Activated CD4-positive, CD25-positive, alpha-beta regulatory T cell (primary cell): Measurements from ENCODE around the gene PRLR.

ENCODE experiments used
- DNase-seq, 4 experiments: peaks; one replicate each; lab custom pipeline; 2025; lab: John Stamatoyannopoulos, UW

The PRLR gene

DNA sequence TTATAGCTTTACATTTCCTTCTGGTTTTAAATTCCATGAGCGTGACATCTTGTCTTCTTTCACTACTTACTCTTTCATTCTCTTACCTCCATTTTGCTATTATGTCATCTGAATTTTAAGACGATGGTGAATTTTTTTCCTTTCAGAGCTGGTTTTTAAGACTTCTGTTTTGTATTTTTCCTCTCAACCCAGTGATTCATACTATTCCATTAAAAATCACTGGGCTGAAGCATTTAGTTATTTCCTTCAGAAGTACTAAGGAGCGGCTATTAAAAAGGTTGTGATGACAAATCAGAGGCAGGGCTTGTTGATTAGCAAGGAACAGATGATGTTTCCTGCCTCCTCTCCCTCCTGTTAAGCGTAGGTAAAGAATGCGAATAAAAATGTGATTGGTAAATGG is 199.0 kb downstream of the PRLR start:
- no peak for DNase-seq

DNA sequence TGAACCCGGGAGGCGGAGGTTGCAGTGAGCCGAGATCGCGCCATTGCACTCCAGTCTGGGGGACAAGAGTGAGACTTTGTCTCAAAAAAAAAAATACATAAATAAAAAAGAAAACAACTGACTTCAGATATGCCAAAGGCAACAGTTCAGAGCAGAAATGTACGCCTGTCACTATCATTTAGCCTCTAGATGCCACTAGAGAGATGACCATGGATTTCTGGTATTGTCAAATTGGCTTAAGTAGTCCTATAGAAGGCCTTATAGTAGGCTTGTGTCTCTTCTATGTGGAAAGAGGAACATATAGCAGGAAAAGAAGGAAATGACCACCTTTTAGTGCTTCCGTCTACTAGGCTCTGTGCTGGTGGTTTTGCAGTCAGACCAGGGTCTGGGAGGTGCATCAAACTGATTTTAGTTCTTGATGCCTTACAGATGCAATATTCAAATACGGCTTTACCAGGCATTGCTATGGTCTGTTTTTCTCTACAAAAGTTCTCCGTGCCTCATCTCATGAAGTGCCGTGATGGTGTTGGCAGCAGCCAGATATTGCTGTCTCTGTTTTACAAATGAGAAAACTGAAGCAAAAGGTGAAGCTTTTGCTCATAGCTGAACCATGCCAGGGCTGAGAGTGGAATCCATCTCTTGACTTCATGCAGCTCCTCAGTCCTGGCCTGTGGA is 199.7 kb downstream of the PRLR start:
- no peak for DNase-seq

DNA sequence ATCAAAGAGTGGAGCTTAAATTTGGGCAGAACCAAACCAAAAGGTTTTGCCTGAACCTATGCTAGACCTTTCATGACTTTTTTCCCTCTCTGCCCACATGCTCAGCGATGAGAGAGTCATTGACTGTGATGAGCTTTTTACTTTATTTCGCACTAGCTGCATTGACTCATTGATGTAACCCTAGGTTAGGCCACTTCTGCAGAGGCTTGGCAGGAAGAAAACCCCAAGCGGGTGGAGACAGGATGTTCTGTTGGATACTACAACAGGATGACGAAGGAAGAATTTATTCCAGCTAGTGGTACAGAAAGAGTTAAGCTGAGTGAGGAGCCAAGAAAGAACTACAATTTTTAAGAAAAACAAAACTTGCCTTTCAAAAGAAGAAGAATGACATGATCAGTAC is 201.0 kb downstream of the PRLR start:
- DNase-seq, result no peak

DNA sequence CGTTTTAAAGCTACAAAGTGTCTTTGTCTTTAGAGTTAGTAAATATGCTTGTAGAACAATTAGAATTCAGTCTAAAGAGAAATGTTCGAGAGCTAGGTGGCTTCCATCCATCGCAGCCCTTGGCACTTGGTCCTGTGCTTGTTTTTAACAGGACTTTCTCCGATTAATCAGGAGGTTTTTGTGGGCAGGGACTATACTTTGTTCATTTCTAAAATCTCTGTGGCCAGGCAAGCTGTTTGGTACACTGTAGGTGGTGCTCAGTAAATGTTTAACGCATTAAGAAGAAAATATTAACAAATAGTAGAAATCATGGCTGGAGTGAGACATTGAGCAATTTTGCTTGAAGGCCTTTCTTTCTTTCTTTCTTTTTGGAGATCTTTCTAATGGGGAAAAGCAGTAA is 203.3 kb downstream of the PRLR start:
- no peak for DNase-seq

DNA sequence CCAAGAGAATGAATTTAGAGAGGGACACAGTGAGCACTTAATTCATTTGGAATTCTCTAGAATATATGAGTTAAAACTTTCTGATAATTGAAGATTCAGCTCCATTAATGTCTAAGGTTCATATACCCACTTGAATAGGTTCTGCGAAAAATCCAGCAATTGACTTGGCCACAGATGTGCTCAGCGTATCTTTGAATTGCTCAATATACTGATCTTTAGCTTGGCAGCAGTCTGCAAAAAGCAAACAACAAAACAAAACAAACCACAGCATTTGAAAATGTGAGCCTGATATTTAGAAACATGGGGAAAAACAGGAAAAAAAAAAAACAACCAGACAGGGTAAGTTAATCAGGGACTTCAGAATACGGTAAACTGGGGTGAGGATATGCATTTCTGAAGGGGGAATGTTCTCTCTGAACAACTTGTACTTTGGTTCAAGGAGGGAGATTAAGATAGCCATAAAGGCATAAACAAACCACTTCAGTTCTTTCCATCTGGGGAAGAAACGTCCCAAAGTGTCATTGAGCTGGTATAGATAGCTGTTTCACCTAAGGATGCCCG is 203.9 kb downstream of the PRLR start:
- DNase-seq, result no peak

DNA sequence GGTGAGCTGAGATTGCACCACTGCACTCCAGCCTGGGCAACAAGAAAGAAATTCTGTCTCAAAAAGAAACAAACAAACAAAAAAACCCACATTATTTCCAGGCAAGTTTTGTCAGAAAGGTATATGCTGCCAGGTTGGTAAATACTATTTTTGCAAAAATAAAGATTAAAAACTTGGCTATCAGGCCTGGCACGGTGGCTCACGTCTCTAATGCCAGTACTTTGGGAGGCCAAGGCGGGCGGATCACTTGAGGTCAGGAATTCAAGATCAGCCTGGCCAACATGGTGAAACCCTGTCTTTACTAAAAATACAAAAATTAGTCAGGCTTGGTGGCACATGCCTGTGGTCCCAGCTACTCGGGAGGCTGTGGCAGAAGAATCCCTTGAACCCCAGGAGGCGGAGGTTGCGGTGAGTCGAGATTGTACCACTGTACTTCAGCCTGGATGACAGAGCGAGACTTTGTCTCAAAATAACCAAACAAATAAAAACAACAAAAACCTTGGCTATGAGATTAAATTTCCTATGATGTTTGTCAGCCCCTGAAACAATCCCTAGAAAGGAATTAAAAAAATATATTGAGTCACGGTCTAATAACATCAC is 205.3 kb downstream of the PRLR start:
- DNase-seq, result no peak

DNA sequence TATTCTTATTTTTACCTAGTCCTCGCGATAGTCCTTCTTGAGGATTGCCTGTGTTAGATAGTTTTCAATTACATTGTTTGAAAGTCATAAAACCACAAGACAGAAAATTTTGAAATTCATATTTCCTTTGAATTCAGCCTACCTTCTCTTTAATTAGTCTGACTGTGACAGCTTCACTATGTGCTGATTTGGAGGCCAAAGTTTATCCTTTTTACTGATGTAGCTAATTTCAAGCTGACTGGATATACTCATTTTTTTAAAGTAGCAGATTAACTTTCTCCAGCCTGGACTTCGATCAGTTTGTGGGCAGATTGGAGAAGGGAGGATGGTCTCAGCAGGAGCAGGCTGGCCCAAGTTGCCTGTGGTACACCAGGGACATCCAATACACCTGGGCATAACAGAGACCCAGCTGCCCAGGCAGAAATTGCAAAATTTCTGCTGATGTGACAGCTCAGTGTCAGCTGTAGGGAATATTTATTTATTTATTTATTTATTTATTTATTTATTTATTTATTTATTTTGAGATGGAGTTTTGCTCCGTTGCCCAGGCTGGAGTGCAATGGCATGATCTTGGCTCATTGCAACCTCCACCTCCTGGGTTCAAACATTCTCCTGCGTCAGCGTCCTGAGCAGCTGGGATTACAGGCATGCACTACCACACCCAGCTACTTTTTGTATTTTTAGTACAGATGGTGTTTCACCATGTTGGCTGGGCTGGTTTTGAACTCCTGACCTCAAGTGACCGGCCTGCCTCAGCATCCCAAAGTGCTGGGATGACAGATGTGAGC is 206.7 kb downstream of the PRLR start:
- DNase-seq, result no peak

DNA sequence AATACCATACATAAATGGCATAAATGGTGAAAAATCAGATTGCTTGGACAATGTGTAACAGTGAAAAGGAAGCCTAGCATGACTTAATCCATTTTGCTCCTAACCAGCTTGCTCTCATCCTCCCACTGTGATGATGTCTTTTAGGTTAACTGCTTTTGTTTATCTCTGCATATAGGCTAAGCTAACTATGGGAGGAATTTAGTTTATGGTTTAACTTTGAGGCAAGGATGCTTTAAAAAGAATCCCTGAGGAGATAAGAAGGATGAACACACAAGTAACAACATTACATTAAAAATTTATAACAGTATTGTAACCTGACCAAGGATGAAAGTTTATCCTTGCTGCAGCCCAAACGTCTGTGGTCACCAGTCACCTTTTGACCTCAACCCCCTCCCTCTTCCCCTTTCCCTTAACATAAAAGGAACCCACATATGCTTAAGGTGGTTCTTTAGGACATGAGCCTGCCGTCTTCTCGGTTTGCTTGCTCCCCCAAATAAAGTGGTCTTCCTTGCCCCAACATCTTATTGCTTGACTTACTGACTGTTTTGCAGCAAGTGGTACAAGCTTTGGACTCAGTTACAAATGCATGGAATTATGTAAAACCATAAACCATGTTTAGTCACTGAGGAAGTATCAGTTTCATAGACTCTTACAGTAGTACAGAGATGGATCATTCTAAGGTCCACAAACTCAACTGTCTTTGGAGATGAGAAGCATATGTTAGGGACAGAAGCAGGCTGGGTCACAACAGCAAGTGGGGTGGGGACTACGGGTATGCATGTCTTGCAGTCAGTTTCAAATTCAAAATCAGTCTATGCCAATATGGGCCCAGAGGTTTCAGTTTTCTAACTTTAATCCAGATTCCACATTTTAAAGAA is 213.9 kb downstream of the PRLR start:
- no peak for DNase-seq

DNA sequence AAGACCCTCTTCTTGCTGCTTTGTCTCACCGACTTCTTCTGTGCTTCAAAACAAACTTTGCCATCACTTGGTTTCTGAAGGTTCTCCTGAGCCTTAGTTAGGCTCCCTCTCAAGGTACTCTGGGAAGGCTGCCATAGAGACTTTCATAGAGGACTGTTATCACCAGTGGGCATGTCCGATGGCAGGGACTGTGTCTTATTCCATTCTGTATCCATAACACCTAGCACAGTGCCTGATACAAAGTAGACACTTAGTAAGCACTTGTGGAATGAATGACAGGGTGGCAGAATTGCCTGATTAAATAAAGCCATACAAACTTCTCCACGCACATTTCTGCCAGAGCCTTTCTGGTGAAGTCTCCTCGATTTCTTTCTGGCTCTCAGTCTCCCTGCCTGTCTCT is 215.2 kb downstream of the PRLR start:
- no peak for DNase-seq

DNA sequence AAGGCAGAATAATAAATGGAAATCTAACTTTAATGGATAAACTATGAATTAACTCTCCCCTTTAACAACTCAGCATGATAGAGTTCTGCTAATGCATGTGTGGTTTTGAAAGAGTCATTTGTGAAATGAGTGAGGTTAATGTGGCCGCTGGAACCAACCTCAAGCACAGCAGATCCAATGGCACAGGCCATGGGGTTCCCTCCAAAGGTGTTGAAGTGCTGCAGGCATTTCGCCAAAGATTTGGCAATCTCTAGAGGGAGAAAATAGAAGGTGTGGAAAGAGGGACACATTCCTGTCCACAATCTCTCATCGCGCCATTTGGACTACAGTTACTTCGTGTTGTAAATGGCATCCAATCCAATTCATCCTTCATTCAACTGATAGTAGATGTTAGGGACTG is 217.5 kb downstream of the PRLR start:
- DNase-seq, result no peak

DNA sequence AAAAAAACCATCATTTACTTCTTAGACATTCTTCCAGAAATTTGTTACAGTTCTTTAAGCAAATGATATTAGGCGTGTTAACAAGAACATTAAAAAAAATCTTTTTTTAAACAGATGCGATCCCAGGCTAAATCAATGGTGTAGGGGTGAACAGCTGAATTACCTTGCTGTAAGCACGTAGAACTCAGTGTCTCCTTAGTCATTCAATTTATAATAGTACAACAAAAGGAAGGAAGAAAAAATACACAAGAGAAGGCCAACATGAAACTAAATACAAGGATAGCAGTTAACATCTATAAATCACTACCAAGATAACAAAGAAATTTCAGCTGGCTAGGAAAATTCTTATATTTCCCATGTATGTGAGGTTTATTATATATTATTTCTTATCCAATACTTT is 217.9 kb downstream of the PRLR start:
- no peak for DNase-seq

DNA sequence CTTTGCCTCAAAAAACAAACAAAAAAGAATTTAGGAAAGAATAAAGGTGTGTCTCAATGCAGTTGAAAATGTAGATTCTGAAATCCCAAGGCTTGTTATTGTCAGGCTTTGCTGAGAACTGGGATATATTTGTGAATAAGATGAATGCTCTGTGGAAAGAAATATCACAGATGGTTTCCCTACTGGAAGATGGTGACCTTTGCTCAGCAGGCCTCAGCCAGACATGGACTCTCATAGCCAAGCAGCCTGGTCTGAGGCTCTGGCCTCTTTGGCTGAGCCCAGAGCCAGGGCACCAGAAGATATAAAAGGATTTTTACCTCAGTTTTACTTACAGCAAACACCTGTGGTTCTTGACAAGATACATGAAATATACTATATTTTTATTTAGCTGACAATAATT is 219.6 kb downstream of the PRLR start:
- no peak for DNase-seq

DNA sequence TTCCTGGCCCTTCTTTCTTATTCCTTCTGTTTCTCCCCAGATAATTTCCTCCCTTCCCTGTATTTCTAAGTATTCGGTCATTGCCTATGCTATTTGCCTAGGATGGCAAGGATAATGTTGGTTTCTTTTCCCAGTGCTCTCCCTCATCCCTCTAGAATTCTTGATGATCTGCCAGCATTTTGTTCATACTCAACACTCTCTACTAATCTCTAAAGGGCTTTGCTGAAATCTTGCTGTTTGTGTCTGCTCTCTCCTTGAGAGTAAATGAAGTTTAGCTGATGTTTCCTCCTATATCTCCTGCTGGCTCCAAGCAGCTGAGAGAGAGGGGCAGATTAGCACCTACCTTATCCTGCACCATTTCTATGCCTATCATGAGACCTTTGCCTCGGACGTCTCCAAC is 220.6 kb downstream of the PRLR start:
- DNase-seq, result no peak

DNA sequence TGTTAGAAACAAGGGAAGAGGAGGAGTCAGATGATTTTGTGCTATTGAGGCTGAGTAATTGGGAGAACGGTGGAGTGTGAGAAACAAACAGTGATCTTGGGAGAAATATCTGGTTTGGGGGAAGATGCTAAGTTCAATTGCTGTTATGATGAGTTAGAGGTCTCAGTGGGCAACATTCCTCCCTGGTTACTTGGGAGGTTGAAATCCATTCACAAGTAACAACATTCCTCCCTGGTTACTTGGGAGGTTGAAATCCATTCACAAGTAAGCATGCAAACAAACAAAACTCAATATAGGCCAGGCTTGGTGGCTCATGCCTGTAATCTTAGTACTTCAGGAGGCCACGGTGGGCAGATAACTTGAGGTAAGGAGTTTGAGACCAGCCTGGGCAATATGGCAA is 221.3 kb downstream of the PRLR start:
- no peak for DNase-seq

DNA sequence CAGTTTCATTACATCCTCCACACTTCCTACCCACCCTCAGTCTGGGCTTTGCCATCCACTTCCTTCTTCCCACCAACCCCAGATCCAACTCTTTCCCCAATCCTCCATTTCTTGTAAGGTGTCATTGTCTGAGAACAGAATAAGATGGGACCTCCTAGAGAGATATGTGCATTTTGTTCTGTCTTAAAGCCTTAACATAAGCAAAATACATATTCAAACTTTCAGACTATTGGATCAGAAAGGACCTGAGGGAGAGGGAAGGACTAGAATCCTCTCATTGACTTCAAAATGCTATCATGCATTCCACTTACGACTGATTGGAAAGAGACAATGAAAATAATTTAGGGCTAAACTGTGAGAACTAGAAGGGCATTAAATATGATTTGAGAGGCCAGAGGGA is 225.5 kb downstream of the PRLR start:
- DNase-seq, result no peak

DNA sequence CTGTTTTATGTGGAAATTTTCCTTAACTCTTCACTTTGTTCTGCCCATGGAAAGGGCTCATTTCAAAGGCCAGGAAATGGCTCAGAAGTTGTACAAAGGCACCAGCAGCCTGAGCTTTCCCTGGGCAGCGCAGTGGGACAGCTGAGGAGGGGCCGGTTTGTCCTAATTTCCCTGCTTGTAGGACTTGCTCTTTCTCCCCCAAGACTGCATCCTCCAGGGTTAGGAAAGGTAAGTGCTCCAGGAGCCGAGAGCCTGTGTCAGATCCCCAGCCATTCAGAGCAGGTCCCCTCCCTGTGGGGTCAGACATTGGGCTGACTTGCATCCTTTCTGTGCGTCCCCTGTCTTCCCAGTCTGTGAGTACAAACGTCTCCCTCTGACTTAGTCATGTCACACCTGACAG is 226.1 kb downstream of the PRLR start:
- no peak for DNase-seq

DNA sequence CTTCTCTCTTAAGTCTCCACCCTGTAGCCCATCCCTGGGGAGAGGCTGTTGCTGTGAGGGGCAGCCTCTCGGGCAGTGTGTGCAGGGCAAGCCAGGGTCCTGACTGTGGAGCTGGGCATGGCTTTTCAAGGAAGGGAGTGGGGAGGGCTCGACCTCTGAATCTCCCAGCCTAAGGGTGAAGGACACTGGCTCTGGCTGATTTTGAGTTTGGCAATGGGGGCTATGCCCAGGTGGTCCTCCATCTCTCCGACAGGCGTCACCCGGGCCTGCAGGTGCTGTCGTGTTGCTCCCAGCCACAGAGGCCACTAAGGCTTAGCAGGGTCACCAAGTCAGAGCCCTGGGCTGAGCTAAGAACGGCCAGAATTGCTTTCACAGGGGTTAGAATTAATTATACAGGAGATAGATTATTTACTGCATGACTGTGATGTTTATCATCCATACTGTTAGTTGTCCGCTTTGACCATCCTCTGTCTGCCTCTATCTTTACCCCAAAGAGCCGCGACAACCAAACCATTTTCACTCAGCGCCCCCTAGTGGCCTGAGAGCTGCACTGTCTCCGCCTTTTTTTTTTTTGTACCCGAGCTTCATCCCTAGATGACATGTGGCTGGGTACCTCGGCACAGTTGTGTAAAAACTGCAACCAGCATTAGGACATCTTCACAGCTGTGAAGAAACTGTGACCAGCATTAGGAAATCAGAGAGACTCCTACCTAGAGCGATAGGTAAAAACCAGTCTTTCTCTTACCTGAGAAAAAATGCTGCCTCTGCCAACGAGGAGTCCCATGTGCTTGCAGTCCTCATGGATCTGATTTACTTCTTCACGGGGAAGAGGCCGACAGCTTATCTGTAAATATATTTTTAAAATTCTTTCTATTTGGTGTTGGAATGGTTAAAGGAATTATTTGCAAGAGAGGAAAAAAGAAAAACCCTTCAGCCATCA is 227.0 kb downstream of the PRLR start:
- peak; percentile 1 to 47 (median 20) for DNase-seq

DNA sequence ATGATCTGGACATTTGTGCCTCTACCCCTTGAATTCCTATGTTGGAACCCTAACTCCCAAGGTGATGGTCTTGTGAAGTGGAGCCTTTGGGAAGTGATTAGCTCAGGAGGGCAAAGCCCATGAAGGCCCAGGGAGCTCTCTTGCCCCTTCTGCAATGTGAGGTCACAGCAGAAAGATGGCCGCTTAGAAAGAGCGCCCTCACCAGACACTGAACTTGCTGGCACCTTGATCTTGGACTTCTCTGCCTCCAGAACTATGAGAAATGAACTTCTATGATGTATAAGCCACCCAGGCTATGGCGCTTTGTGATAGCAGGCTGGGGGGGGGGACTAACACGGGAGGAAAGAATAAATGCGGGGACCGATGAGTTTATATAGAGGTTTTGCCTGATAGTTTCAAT is 227.8 kb downstream of the PRLR start:
- DNase-seq, result no peak

DNA sequence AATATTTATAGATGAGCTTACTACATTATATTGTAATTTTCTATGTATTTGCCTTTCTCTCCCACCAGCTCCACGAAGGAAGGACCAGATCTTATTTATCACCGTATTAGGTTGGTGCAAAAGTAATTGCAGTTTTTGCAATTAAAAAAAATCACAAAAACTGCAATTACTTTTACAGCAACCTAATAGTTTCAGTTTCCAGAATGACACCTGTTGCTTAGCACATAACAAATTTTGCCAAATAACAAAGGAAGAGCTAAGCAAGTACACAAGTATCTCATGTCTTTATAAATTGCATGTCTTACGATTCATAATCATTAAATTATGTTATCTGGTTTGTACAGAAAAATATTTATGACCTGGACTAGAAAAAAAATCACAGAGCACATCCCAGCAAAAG is 228.4 kb downstream of the PRLR start:
- no peak for DNase-seq
